ENCODE measurements around the gene CDH13. TPM values are rescaled to one million over a fixed set of nuclear protein-coding genes. Genes with fewer than 3 reads are reported as not detected.

The CDH13 gene
- total and polyA plus RNA-seq, 2 of the 8 experiments (the other 6 are each of a cell fraction or from before 2014, with no cell fraction given): 2.3 to 2.4 TPM

DNA sequence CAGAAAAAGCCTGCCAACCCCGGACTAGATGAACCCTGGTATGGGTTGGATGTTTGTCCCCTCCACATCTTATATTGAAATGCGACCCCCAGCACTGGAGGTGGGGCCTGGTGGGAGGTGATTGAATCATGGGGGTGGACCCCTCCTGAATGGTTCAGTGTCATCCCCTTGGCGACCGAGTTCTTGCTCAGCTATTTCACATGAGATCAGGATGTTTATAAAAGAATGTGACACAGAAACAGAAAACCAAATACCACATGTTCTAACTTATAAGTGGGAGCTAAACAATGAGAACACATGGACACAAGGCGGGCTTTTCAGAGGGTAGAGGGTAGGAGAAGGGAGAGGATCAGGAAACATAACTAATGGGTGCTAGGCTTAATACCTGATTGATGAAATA, 605.0 kb downstream of the CDH13 start:
- no peak overlapping the region for H3K4ac ChIP-seq (replicated peaks; ENCODE audit: insufficient read length, low read depth, low read length)
- no peak for FAIRE-seq
- TF ChIP-seq SAP30 (IDR thresholded peaks at IDR 0.05; ENCODE audit: insufficient read depth, insufficient replicate concordance, low read length) (no peak), BCL11A (IDR thresholded peaks at IDR 0.05; ENCODE audit: low read depth in 2 of 2, low read length in 2 of 2) (no peak), SIRT6 (IDR thresholded peaks at IDR 0.05; ENCODE audit: low read length) (no peak), TBP (IDR thresholded peaks at IDR 0.05; ENCODE audit: low read depth, low read length) (no peak), FOSL1 (IDR thresholded peaks at IDR 0.05; ENCODE audit: insufficient read depth, low read depth, low read length) (no peak), CBX5 (IDR thresholded peaks at IDR 0.05; ENCODE audit: low read depth, low read length) (no peak), RBBP5 (IDR thresholded peaks at IDR 0.05; ENCODE audit: borderline replicate concordance, low read depth, low read length) (no peak), JUN (IDR thresholded peaks at IDR 0.05; ENCODE audit: low read depth, low read length) (no peak), POLR2A (IDR thresholded peaks at IDR 0.05; ENCODE audit: control extremely low read depth in 1 of 2, low read depth in 2 of 2, low read length in 2 of 2) (no peak), NANOG (IDR thresholded peaks at IDR 0.05; ENCODE audit: insufficient read depth, low read depth, low read length, poor library complexity, severe bottlenecking) (no peak), PHF8 (conservative IDR thresholded peaks at IDR 0.05; ENCODE audit: low read depth, low read length) (no peak), CHD1 (IDR thresholded peaks at IDR 0.05; ENCODE audit: low read depth, low read length) (no peak)
- TF ChIP-seq, protein P1, sequence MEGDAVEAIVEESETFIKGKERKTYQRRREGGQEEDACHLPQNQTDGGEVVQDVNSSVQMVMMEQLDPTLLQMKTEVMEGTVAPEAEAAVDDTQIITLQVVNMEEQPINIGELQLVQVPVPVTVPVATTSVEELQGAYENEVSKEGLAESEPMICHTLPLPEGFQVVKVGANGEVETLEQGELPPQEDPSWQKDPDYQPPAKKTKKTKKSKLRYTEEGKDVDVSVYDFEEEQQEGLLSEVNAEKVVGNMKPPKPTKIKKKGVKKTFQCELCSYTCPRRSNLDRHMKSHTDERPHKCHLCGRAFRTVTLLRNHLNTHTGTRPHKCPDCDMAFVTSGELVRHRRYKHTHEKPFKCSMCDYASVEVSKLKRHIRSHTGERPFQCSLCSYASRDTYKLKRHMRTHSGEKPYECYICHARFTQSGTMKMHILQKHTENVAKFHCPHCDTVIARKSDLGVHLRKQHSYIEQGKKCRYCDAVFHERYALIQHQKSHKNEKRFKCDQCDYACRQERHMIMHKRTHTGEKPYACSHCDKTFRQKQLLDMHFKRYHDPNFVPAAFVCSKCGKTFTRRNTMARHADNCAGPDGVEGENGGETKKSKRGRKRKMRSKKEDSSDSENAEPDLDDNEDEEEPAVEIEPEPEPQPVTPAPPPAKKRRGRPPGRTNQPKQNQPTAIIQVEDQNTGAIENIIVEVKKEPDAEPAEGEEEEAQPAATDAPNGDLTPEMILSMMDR (IDR thresholded peaks at IDR 0.05; ENCODE audit: control extremely low read depth in 1 of 3, insufficient read depth in 1 of 3, low read depth in 1 of 3, low read length in 3 of 3): no peak

More for the DNA sequence above, 605.0 kb downstream of the CDH13 start:
- Histone ChIP-seq H2AFZ (ENCODE audit: low read length) (no peak overlapping the region), H4K5ac (ENCODE audit: insufficient read length, low read depth, low read length) (no peak overlapping the region), H2BK5ac (ENCODE audit: low read depth, low read length) (no peak overlapping the region), H3K4me2 (ENCODE audit: insufficient read depth in 1 of 2, low read depth in 2 of 2, low read length in 2 of 2) (no peak overlapping the region), H3K23ac (ENCODE audit: insufficient read length) (no peak overlapping the region), H2BK20ac (ENCODE audit: low read length) (no peak overlapping the region), H3K14ac (ENCODE audit: insufficient read length) (no peak overlapping the region), H3K4me3 (ENCODE audit: extremely low read depth in 1 of 4, insufficient read depth in 2 of 4, low read depth in 3 of 4, low read length in 4 of 4) (no peak overlapping the region), H3K79me1 (ENCODE audit: low read depth, low read length) (no peaks in the 10 kb centered on the region), H3K79me2 (ENCODE audit: control insufficient read depth in 1 of 2, insufficient read depth in 2 of 2, low read length in 2 of 2) (no peaks in the 10 kb centered on the region), H3K4me1 (replicated peaks in 1 of 4; ENCODE audit: control insufficient read depth in 3 of 4, insufficient read depth in 4 of 4, low read length in 3 of 4) (no peaks in the 10 kb centered on the region; a peak in 1 of 7 replicates), H2BK15ac (ENCODE audit: low read length) (no peak overlapping the region), H3K56ac (replicated peaks; ENCODE audit: insufficient read length, low read depth, low read length) (no peak overlapping the region), H4K20me1 (replicated peaks in 1 of 2; ENCODE audit: control insufficient read depth in 1 of 2, insufficient read depth in 2 of 2, low read length in 2 of 2) (no peaks in the 10 kb centered on the region), H3K36me3 (ENCODE audit: control insufficient read depth in 2 of 4, insufficient read depth in 4 of 4, low read length in 3 of 4) (no peaks in the 10 kb centered on the region), H3K27me3 (replicated peaks in 1 of 4; ENCODE audit: control insufficient read depth in 3 of 4, extremely low read depth in 1 of 4, insufficient read depth in 3 of 4, low read length in 3 of 4) (no peaks in the 10 kb centered on the region), H3K23me2 (ENCODE audit: low read depth, low read length) (no peaks in the 10 kb centered on the region), H2BK12ac (ENCODE audit: low read depth, low read length) (no peak overlapping the region), H3K9ac (replicated peaks in 1 of 4; ENCODE audit: extremely low read depth in 1 of 4, low read depth in 3 of 4, low read length in 3 of 4) (no peak overlapping the region; a peak in 1 of 7 replicates), H2AK5ac (ENCODE audit: low read depth, low read length) (no peak overlapping the region), H3K27ac (ENCODE audit: low read depth, low read length) (no peak overlapping the region), H3K9me3 (ENCODE audit: insufficient read depth in 2 of 2, low read depth in 1 of 2, low read length in 1 of 2) (no peaks in the 10 kb centered on the region), H4K91ac (replicated peaks; ENCODE audit: insufficient read length, low read length) (no peak overlapping the region), H4K8ac (ENCODE audit: extremely low read depth, insufficient read depth, low read length) (no peak overlapping the region), H3K18ac (ENCODE audit: extremely low read depth, low read length) (no peak overlapping the region), H2BK120ac (replicated peaks; ENCODE audit: low read depth, low read length) (no peak overlapping the region)
- CTCF ChIA-PET (ENCODE audit: partially characterized antibody): no interaction called here
- no peak for DNase-seq (ENCODE audit: low read depth in 1 of 2, low spot score in 2 of 2)
- 93% methylated on average over 5 of the region's 5 CpGs; no CpG with 5 or more reads in 1 of the 2 experiments for WGBS, 2 experiments (ENCODE audit: extremely low coverage in 1 of 2, insufficient coverage in 1 of 2, insufficient read length in 1 of 2, insufficient replicate concordance in 2 of 2, low coverage in 1 of 2, low lambda C conversion rate in 2 of 2, missing lambda C conversion rate in 1 of 2)
- POLR2A ChIA-PET (ENCODE audit: partially characterized antibody): no interaction called here
